Measurements from ENCODE around the gene HOXA11. TPM values are rescaled to one million over a fixed set of nuclear protein-coding genes. Genes with fewer than 3 reads are reported as not detected.

The HOXA11 gene
- polyA plus RNA-seq, 3 donors, result 0.41 to 4.3 TPM; not detected in 1

DNA sequence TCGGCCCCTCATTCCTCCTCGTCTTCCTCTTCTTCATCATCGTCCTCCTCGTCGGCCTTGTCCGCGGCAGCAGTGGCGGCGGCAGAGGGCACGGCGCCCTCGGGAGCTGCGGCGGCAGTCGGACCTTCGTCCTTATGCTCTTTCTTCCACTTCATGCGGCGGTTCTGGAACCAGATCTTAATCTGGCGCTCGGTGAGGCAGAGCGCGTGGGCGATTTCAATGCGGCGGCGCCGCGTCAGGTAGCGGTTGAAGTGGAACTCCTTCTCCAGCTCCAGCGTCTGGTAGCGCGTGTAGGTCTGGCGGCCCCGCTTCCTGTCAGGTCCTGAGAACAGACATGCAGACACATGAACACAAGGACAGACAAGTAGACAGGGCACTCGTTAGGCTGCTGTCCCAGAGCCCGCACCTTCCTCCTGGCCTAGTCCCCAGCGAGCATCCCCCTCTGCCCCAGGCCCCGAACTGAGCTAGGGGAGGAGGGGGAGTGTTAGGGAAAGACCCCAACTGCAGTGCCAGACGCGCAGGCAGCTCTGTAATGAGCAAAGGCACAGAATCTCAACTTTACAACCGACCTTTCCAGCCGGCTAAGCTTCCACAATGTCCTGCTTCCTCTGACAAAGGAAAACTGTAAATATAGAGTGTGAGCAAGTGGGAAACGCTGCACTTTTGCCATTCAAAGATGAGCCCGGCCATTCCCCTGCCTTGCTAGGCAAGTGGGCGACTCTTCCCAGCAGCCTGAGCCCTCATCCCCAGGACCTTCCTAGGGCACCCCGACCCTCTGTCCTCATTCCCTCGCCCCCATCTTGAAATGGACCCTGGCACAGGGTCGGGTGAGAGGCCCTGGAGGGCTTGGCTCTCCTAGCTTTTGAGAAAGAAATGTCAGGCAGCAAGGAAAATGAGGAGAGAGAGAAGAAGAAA lies 29.9 kb downstream of the HOXA11 start:
- H3K27ac ChIP-seq (ENCODE audit: low read depth, low read length), result no peak overlapping the region
- WGBS, 3 donors, result 13 to 38% (median 24%) methylated on average over 48 of the region's 48 CpGs

DNA sequence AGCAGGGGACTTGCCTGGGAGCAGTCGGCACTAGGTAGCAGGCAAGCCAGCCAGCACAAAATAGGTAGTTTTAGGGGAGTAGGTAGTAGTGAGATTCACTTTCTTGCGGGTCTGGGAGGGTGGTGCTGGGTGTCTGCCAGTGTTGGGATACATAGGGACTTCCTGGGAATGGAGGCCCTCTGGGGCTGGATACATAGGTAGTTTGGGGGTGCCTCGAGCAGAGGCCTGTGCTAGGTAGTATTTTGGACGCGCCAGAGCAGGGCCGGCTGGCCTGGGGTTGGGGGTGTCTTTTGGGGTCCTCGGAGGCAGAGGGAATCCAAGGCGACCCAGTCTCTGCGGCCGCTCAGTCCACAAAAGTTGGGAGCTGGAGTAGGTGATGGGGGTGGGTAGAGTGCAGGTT lies 30.7 kb downstream of the HOXA11 start:
- WGBS, 3 donors, result 27 to 66% (median 59%) methylated on average over 10 of the region's 10 CpGs

DNA sequence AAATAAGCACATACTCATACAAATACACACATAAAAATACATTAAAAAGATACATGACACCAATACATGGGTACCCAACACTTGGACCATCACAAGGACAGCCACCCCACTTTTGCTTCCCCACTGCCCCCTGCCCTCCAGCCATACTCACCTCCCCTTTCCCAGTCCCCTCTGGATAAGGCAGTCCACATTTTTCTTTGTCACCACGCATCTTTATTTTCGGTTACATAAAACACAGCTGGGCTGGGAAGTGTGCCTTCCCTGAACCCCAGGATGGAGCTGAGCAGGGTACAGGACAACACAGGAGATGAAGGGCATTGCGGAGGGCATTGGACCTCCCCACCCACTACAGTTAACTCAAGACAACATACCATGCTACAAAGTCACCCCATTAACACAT lies 31.5 kb downstream of the HOXA11 start:
- H3K27ac ChIP-seq (ENCODE audit: low read depth, low read length), result no peak overlapping the region
- 34 to 79% (median 78%) methylated on average over 3 of the region's 3 CpGs for WGBS, 3 donors

More for the DNA sequence above, 30.7 kb downstream of the HOXA11 start:
- no peak overlapping the region for H3K27ac ChIP-seq (ENCODE audit: low read depth, low read length)

DNA sequence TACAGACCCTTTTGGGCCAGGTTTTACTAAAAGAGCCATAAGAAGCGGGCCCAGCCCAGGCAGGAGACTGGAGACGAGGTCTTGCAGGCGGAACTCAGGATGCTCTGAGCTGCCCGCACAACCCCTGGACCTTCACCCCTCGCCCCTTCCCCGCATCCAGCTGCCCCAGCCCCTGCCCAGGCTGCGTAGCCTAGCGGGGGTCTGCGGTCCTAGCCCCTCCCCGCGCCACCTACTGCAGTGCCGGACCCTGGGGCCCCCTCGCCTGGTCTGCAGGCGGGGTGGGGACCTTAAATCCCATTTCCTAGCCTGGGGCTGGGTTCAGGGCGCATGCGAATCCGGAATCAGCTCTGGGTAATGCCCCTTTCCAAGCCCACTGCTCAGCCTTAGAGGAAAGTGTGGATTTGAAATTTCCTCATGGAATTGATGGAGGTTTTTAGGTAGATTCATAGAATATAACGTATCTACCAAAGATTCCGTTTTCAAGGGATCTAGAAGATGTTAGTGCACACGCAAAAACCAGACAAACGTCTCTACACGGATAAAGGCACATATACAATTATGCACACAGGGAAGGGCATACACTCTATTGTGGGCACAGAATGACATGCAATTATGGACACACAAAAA lies 32.1 kb downstream of the HOXA11 start:
- H3K27ac ChIP-seq (ENCODE audit: low read depth, low read length), result no peak overlapping the region
- 15 to 32% (median 27%) methylated on average over 22 of the region's 22 CpGs for WGBS, 3 donors

DNA sequence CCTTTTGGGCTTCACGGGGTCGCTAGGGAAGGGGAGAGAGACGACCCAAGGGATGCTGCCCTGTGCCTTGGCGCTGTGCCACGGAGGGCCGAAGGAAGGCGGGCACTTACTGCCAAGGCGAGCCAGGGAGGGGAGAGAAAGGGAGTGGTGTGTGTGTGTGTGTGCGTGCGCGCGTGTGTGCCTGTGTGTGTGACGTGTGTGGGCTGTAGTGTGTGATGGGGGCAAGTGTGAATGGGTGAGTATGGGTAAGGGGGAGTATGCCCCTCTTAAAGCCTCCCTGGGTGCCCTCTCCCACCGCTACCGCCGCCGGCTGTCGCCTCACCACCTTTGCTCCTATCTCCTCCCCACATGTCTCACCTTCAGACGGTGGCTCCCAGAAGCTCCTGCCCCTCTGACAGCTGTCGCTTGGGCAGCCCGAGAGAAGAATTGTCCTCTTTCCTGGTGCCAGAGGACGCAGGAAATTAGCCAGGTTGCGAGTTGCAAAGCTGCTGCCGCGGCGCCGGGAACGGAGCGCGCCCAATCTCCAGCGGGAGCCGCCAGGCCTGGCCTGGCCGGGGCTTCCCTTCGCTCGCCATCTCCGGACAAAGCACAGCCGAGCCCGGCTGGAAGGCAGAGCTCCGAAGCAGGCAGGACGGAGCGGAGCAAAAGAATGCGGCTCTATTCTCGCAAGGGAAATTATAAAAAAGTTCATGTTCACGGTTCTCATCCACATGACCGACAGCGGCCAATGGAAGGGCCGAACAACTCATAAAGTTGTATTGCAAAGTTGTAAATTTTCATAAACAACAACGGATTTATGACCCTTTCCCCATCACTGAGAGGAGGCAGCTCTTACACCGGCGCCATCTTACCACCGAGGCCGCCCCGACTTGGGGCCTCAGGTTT lies 32.9 kb downstream of the HOXA11 start, which contains the start of gene HOXA3:
Gene HOXA3 (minus strand): TSS at position 653 of the 885 bp plus-strand sequence. CDS start 41,943 bp downstream, outside the sequence.
- 2 to 6% (median 5%) methylated on average over 50 to 51 of the region's 53 CpGs for WGBS, 3 donors
- no peak within 1 kb of the TSS for H3K27ac ChIP-seq (ENCODE audit: low read depth, low read length)

DNA sequence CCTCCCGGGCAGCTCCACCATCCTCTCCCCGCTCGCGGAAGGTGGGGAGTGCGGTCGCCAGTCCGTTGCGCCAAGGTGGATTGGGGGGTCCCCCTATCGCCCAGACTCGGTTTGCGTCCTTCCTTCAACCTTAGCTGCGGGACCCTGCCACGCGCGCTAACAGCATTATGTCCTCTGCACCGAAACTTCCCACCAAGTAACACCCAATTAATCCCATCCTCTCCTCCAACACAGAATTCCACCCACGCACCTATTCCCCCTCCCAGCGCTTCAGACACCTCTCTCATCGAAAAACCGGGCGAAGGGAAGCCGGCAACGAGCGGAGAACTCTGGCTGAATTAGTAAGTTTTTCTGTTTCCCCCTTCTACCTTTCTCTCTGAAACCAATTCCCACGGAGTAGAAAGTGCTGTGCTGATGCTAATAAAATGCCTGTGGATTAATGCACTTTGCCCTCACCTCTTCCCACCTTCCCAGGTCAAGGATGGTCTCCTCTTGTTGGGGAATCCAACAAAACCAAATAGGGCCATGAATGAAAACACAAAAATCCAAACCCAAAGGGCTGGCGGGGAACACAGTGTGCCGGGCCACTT lies 33.6 kb downstream of the HOXA11 start:
- 1 to 6% (median 4%) methylated on average over 27 of the region's 27 CpGs for WGBS, 3 donors

DNA sequence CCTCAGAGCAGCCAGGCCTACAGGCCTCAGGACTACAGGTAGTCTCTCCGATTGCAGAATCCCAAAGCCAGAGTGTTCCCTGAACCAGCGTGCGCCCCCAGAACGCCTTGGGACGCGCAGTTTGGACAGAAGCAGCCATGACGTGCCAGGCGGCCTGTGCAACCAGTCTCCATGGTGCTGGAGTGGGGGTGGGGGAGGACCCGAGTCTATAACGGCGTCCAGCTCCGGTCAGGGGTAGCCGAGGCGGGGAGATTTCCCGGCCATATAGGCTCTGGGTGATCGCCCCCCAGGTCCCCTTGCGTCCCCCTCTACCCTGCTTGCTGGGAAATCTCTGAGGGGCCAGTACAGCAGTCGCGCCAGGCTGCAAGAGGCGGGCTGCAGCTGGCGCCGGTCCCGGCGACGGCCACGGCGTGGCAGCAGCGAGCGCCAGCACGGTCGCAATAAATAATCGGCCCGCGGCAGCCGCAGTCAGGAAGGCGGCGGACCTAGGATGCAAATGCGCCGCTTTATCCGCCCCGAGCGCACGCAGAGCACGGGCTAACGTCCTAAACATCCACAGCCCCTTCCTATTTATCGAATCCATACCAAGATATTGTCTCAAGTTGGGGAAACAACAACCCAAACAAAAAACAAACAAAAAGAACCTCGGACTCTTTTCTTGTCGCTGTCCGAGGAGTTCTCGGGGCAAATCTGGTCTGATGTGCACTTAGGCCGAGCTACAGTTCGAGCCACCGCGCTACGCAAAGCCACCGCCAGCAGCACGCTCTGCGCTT lies 34.3 kb downstream of the HOXA11 start:
- WGBS, 3 donors, result 0 to 3% (median 1%) methylated on average over 48 to 58 of the region's 58 CpGs
- H3K27ac ChIP-seq (ENCODE audit: low read depth, low read length), result no peak overlapping the region

More for the DNA sequence above, 33.6 kb downstream of the HOXA11 start:
- H3K27ac ChIP-seq (ENCODE audit: low read depth, low read length), result no peak overlapping the region

DNA sequence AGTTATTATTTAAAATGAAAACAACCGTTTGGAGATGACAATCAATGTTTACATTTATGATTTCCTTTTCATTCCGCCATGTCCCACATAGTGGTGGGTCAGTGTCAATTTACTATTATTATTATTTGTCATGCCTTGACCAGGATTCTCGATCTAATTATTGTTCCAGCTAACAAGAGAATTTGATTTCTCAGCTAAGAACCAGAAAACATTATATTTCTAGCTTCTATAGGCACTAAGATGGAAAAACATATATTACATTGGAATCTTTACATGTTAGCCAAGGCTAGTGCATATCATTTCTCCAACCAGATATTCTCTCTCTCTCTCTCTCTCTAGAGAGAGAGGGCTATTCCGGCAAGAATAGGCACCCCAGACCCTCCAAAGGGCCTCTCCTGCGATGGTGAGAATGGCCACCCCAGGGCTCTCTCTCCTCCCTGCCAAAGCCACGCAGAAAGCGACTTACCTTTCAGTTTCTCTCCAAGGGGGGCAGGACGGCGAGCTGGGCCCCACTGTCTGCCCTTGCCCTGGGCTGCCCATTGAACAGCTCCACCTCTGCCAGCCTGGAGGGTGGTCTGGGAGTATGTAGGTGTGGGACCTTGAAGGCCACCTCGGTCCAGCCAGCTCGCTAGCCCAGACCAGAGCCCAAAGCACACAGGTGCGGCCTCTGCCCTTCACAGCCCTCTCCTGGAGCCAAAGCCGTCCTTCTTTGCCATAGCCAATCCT lies 35.0 kb downstream of the HOXA11 start:
- no peak overlapping the region for H3K27ac ChIP-seq (ENCODE audit: low read depth, low read length)
- WGBS, 3 donors, result 24 to 45% (median 37%) methylated on average over 13 of the region's 13 CpGs

DNA sequence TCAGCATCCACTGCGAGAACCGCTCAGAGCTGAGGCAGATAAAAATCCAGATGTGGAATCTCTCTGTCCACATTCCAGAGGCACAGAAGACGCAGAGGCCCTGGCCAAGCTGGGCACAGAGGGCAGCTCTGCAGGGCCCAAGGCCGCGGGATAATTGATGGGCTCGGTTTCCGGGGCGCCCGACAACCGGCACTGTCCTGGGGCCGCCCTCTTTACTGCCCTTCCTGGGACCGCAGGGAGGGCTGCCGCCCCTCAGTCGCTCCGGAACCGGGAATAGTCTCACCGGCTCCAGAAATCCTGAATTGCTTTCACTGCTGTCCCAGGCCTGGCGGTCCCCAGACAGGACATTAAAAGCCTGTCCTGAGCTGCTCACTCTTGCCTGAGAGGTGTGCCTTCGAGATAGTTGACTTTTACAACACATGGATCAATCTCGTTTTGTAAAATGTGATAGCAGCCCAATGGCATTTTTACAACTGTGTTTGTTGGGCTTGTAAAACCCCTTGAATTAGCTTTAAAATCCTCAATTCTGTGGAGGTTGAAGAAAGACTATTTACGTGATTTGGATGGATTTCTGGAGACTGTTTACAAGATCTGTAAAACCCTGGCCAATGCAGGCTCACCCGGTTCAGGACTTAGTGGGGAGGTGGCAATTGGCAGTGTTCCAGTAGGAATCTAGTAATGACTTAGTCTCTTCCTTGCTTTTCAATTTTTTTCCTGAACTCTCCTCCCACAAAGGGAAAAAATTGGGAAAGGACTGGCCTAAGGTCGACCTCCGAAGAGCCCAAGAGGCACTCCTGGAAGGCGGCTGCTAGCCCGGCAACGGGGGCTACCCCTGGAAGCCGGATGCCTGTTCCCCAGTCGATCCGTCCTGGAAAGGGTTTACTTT lies 36.0 kb downstream of the HOXA11 start:
- no peak overlapping the region for H3K27ac ChIP-seq (ENCODE audit: low read depth, low read length)
- 16 to 38% (median 18%) methylated on average over 30 of the region's 30 CpGs for WGBS, 3 donors

DNA sequence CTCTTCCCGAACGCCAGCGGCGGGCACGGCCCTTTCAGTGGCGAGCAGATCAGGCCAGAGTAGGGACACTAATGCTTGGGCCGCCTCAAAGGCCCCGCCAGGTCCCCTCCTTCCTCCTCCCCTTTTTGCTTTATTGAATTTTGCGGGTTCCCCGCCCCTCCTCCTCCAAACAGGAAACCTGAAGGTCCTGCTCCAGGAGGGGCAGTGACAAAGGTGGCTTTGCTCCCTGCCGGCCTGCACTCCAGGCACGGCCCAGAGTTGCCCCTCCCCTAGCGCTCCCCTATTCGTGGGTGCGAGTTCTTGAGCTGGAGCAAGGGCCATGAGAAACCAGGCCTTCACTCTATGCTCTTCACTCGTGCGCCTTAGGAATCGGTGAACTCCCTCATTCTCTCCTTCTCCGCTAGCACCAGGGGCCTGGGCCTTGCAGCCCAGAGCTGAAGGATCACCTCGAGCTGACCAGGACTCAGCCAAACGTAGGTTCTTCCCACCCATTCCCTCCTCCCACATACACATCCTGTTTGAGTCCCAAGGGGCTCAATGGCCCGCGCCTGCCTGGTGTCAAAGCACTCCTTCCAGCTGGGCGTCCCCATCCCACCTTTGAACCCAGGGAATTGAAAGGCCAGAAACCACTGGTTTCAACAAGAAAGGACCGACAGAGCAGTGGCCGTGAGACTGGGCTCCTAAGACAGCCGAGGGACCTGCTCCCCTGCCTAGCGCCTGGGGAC lies 36.8 kb downstream of the HOXA11 start:
- 7 to 23% (median 12%) methylated on average over 28 of the region's 28 CpGs for WGBS, 3 donors
- peak overlapping the region; percentile 7 for H3K27ac ChIP-seq (ENCODE audit: low read depth, low read length)

DNA sequence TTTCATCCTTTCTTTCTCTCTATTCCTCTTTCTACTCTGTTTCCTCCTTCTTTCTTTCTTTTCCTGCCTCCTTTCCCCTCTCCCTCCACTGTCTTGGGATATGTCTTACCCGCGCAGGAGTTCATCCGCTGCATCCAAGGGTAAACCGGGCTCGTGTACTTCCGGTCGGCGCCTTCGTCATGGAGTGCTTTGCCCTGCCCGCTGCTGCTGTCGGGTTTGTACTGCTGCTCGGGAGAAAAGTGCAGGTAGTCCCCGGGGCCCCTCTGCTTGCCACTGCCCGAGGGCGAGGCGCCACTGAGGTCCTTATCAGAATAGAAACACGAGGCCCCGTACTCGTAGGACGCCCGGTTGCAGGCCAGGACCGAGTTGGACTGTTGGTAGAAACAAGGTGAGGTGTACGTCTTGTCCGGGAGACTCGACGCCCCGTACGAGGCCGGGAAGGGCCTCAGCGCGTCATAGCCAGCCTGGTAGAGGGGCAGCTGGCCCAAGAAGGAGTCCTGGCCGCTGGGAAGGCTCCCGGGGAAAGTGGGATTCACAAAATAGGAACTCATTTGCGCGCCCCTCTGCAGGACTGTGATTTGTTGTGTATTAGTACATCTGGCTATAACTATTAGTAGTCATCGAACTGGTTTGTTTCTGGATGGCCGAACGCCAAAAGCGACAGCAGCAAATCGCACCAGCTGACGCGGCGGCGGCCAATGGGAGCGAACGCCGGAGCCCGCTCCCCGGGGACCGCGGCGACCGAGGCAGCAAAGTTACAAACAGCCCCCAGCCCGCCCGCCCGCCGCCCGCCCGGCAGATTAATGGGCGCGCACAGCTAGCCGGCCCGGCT lies 37.6 kb downstream of the HOXA11 start, which contains the start of gene HOXA6:
Gene HOXA6 (minus strand): TSS at position 576 of the 832 bp plus-strand sequence. CDS start 25 bp downstream, at position 551.
- WGBS, 3 donors, result 8 to 20% (median 9%) methylated on average over 56 to 63 of the region's 63 CpGs
- peak within 1 kb of the TSS; percentile 7 for H3K27ac ChIP-seq (ENCODE audit: low read depth, low read length)

DNA sequence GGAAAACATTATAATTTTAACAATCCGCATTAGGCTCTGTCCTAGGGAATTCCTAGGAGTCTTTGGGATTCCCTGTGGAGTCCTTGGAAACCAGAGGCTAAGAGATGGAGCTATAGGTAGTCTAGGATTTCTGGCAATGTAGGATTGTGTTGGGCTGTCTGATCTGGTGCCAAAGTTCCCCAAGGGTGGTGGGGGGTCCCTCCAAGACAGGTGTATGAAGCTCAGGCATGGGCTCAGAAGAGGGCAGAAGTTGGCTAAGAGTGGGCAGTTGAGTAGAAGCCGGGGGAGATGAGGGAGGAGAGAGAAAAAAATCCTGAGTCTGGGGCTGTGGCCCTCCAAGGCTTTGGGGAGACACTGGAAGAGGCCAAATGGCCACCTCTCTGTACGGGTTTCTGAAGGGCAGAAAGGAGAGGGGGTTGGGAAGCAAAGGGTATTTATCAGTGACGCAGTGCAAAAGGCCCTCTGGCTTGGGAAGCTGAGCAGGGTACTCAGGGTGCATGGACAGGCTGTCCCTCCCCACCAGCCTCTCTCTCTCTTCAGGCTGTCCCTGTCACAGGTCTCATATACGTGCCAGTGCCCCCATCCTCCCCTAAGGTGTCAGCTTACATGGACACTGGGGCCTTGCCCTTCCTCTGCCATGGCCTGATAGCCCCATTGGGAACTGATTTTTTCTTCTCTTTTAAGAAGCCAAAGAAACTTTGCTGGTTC lies 38.4 kb downstream of the HOXA11 start:
- no peak overlapping the region for H3K27ac ChIP-seq (ENCODE audit: low read depth, low read length)
- WGBS, 3 donors, result 38 to 74% (median 62%) methylated on average over 5 of the region's 5 CpGs

DNA sequence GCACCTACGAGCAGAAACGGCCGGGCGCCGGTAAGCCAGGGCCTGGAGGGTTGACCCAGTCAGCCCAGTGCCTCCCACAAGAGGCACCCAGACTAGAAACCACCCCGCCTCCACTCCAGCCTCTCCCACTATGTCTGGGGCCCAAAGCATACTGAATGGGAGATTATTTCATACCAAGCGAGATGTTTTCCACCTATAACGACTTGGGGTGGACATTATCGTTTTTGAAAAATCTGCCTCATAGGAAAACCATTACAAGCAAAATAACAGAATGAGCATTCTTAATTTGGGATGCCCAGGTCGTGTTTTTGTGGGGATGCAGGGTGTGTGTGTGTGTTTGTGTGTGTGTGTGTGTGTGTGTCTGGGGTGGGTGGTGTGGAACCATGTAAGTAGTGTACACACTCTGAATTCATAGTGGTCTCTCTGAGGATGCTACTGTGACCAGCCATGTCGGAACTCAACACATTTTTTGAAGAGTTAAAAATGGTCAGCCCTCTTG lies 39.1 kb downstream of the HOXA11 start:
- 25 to 79% (median 60%) methylated on average over 11 of the region's 11 CpGs for WGBS, 3 donors

More for the DNA sequence above, 39.1 kb downstream of the HOXA11 start:
- no peak overlapping the region for H3K27ac ChIP-seq (ENCODE audit: low read depth, low read length)
